ENCODE results near the gene RIGI.

RIGI gene

GRCh38 chr9:32503008-32503407 is 23.0 kb downstream of the RIGI start:
- Histone ChIP-seq H3K4me2 (ENCODE audit: low read depth, low read length) (no peak overlapping the region), H2AFZ (ENCODE audit: low read length) (no peak overlapping the region), H3K79me2 (ENCODE audit: low read length) (no peaks in the 10 kb centered on the region), H3F3A (ENCODE audit: insufficient read depth, low read length) (no peaks in the 10 kb centered on the region), H3K9ac (ENCODE audit: low read length) (no peak overlapping the region), H3K27me3 (replicated peaks; ENCODE audit: insufficient read depth, low read length) (no peaks in the 10 kb centered on the region), H3K36me3 (replicated peaks; ENCODE audit: insufficient read depth, low read length) (no peaks in the 10 kb centered on the region), H3K4me3 (ENCODE audit: low read length) (no peak overlapping the region), H3K27ac (ENCODE audit: low read length) (no peak overlapping the region), H3K9me2 (replicated peaks; ENCODE audit: insufficient read depth, low read length) (no peaks in the 10 kb centered on the region), H4K20me1 (ENCODE audit: insufficient read depth, low read length) (no peaks in the 10 kb centered on the region), H3K4me1 (ENCODE audit: low read length) (no peaks in the 10 kb centered on the region), H3K9me3 (replicated peaks; ENCODE audit: insufficient read depth, low read length) (no peaks in the 10 kb centered on the region)
- TF ChIP-seq EZH2 (optimal IDR thresholded peaks at IDR 0.05; ENCODE audit: low read depth, low read length) (no peak), EZH2phosphoT487 (IDR thresholded peaks at IDR 0.05; ENCODE audit: low read length) (no peak)
- TF ChIP-seq, protein P1, sequence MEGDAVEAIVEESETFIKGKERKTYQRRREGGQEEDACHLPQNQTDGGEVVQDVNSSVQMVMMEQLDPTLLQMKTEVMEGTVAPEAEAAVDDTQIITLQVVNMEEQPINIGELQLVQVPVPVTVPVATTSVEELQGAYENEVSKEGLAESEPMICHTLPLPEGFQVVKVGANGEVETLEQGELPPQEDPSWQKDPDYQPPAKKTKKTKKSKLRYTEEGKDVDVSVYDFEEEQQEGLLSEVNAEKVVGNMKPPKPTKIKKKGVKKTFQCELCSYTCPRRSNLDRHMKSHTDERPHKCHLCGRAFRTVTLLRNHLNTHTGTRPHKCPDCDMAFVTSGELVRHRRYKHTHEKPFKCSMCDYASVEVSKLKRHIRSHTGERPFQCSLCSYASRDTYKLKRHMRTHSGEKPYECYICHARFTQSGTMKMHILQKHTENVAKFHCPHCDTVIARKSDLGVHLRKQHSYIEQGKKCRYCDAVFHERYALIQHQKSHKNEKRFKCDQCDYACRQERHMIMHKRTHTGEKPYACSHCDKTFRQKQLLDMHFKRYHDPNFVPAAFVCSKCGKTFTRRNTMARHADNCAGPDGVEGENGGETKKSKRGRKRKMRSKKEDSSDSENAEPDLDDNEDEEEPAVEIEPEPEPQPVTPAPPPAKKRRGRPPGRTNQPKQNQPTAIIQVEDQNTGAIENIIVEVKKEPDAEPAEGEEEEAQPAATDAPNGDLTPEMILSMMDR (IDR thresholded peaks at IDR 0.05; ENCODE audit: low read length): no peak
- DNase-seq: no peak

GRCh38 chr9:32502464-32502863 is 23.5 kb downstream of the RIGI start:
- Histone ChIP-seq H4K20me1 (ENCODE audit: insufficient read depth, low read length) (no peaks in the 10 kb centered on the region), H3K27me3 (replicated peaks; ENCODE audit: insufficient read depth, low read length) (no peaks in the 10 kb centered on the region), H3F3A (ENCODE audit: insufficient read depth, low read length) (no peaks in the 10 kb centered on the region), H3K4me1 (ENCODE audit: low read length) (no peaks in the 10 kb centered on the region), H2AFZ (ENCODE audit: low read length) (no peak overlapping the region), H3K27ac (ENCODE audit: low read length) (no peak overlapping the region), H3K4me2 (ENCODE audit: low read depth, low read length) (no peak overlapping the region), H3K9me3 (replicated peaks; ENCODE audit: insufficient read depth, low read length) (no peaks in the 10 kb centered on the region), H3K79me2 (ENCODE audit: low read length) (no peaks in the 10 kb centered on the region), H3K9ac (ENCODE audit: low read length) (no peak overlapping the region), H3K9me2 (replicated peaks; ENCODE audit: insufficient read depth, low read length) (no peaks in the 10 kb centered on the region), H3K4me3 (ENCODE audit: low read length) (no peak overlapping the region), H3K36me3 (replicated peaks; ENCODE audit: insufficient read depth, low read length) (no peaks in the 10 kb centered on the region)
- no peak for DNase-seq
- no peak for TF ChIP-seq EZH2 (optimal IDR thresholded peaks at IDR 0.05; ENCODE audit: low read depth, low read length)
- TF ChIP-seq, protein P1 (IDR thresholded peaks at IDR 0.05; ENCODE audit: low read length): no peak
- no peak for TF ChIP-seq EZH2phosphoT487 (IDR thresholded peaks at IDR 0.05; ENCODE audit: low read length)

GRCh38 chr9:32501868-32502267 is 24.1 kb downstream of the RIGI start:
- Histone ChIP-seq H3K9ac (ENCODE audit: low read length) (no peak overlapping the region), H4K20me1 (ENCODE audit: insufficient read depth, low read length) (no peaks in the 10 kb centered on the region), H3K27me3 (replicated peaks; ENCODE audit: insufficient read depth, low read length) (no peaks in the 10 kb centered on the region), H3K4me1 (ENCODE audit: low read length) (no peaks in the 10 kb centered on the region), H3K4me3 (ENCODE audit: low read length) (no peak overlapping the region), H3K9me2 (replicated peaks; ENCODE audit: insufficient read depth, low read length) (no peaks in the 10 kb centered on the region), H3K79me2 (ENCODE audit: low read length) (no peaks in the 10 kb centered on the region), H3K36me3 (replicated peaks; ENCODE audit: insufficient read depth, low read length) (no peaks in the 10 kb centered on the region), H3K27ac (ENCODE audit: low read length) (no peak overlapping the region), H3K9me3 (replicated peaks; ENCODE audit: insufficient read depth, low read length) (no peaks in the 10 kb centered on the region), H3F3A (ENCODE audit: insufficient read depth, low read length) (no peaks in the 10 kb centered on the region), H2AFZ (ENCODE audit: low read length) (no peak overlapping the region), H3K4me2 (ENCODE audit: low read depth, low read length) (no peak overlapping the region)
- TF ChIP-seq, protein P1 (IDR thresholded peaks at IDR 0.05; ENCODE audit: low read length): no peak
- TF ChIP-seq EZH2 (optimal IDR thresholded peaks at IDR 0.05; ENCODE audit: low read depth, low read length): no peak
- no peak for TF ChIP-seq EZH2phosphoT487 (IDR thresholded peaks at IDR 0.05; ENCODE audit: low read length)
- no peak for DNase-seq

Measured in MM.1S (cell line).